Measurements from ENCODE around the gene GOLGA8A.
"Not testable (repeated sequence)": the region's sequence is repeated elsewhere in the genome, so short reads cannot be mapped to it uniquely, and the experiment has no call there.

Gene GOLGA8A

GRCh38 chr15:34403899-34404298 is 33.7 kb downstream of the GOLGA8A start:
- not testable (repeated sequence) for DNase-seq

GRCh38 chr15:34403160-34403598 is 34.4 kb downstream of the GOLGA8A start:
- DNase-seq = not testable (repeated sequence)

- not testable (repeated sequence) for DNase-seq
These were observed 39.9 kb downstream of the GOLGA8A start for GRCh38 chr15:34397637-34398259.

GRCh38 chr15:34392981-34393380 is 44.6 kb downstream of the GOLGA8A start:
- DNase-seq = not testable (repeated sequence)

- not testable (repeated sequence) for DNase-seq
These were observed 48.0 kb downstream of the GOLGA8A start for GRCh38 chr15:34389594-34390086.
